HG02588 (cell line): ENCODE data around the gene RUFY4.
A peak's percentile ranks its signal among the peaks of the same experiment; 100 is the strongest.
"Not testable (repeated sequence)": the region's sequence is repeated elsewhere in the genome, so short reads cannot be mapped to it uniquely, and the experiment has no call there.

Experiments
- ATAC-seq: cut with Tn5 transposase; IDR thresholded peaks from one replicate; pipeline ENCODE4 v1.9.1; 2021; ENCODE audit warnings: mild to moderate bottlenecking, moderate library complexity; ENCODE audit not compliant: unreplicated experiment

Gene RUFY4

DNA sequence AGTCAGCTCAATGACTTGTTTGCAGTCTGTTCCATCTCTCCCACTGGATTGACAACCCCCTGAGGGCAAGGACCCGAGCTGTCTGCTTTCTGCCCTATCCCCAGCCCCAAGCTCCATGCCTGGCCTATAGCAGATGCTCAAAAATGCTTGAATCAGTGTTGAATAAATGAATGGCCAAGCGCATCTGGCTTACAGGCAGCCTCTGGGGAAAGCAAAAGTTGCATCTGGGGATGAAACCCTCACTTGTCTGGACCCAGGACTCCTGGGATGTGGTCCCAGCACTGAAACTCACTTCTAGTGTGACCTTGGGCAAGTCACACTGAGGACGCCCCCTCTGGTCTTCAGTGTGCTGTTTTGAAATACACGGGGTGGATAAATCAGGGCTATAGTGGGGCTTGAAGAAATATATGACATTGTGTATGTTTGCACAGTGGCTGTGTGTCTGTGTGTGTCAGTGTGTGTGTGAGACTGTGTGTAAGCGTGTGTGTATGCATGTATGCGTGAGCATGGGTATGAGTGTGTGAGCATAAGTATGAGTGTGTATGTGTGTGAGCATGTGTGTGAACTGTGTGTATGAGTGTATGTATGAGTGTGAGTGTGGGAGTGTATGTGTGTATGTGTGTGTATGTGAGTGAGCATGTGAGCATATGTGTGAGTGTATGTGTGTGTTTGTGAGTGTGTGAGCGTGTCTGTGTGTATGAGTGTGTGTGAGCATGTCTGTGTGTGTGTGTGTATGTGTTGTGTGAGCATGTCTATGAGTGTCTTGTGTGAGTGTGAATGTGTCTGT lies 38.5 kb upstream of the RUFY4 start:
- no peak for ATAC-seq

DNA sequence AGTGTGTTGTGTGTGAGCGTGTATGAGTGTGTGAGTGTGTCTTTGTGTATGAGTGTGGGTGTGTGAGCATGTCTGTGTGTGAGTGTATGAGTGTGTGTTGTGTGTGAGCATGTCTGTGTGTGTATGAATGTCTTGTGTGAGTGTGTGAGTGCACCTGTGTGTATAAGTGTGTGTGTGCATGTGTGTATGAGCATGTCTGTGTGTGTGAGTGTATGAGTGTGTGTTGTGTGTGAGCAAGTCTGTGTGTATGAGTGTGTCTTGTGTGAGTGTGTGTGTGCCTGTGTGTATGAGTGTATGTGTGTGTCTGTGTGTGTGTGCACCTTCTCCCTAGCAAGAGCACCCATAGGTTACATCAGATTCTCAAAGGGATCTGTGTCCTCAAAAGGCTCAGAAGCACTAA lies 37.8 kb upstream of the RUFY4 start:
- no peak for ATAC-seq

DNA sequence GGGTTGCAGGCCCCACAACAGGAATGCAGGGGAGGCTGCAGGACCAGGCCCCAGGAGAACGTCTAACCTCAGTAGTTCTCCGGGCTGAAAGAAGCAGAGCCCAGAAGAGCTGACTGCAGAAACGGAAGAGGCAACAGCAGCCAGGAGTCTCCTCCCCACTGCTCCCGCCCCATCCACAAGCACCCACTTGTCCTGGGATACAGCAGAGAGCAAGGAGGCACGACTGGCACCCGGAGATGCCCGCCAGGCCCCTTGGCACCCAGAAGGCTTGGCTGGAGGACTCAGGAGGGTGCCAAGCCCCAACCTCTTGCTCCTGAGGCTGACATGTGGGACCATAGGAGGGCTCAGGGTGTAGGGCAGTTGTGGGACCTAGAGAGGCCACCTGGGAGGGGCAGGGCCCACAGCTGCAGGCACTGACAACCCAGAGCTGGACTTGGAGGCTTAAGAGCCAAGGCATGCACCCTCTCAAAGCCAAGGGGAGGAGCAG lies 37.2 kb upstream of the RUFY4 start:
- no peak for ATAC-seq

DNA sequence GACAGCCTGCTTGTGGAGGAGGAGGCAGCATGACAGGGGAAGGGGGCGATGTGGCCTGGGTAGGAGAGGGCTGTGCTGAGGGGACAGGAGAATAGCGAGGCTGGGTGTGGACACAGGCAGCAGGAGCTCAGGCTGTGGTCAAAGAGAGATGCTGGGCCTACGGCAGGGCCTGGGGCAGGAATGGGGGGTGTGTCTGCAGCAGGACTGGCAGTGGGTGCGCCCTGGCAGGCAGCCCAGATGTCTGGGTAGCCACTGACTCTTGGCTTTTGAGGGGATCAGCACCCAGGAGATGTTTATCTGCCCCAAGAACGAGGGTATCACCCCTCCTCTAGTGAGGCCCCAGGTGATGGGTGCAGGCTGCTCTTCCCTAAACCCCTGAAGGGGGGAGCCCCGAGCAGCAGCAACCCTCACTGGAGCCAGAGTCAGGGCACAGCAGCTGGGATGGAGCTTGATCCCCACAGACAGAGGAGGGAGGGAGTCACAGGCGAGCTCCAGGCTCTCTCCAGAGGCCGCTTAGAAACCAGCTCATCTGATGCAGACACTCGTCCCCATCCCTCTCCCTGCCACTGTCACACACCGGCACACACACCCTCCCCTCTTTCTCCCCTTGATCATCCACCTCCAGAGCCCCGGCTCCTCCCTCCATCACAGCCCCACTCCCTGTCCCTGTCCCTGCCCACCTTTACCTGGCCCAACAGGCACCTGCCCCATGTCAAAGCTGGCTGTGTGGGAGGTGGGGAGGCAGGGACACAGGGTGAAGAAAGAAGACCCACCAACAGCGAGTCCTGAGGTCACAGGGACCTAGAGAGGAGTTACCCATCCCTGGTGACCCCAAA lies 36.5 kb upstream of the RUFY4 start:
- ATAC-seq = no peak

- ATAC-seq = no peak
Measured at GRCh38 chr2:218033208-218033589, 35.9 kb upstream of the RUFY4 start.

DNA sequence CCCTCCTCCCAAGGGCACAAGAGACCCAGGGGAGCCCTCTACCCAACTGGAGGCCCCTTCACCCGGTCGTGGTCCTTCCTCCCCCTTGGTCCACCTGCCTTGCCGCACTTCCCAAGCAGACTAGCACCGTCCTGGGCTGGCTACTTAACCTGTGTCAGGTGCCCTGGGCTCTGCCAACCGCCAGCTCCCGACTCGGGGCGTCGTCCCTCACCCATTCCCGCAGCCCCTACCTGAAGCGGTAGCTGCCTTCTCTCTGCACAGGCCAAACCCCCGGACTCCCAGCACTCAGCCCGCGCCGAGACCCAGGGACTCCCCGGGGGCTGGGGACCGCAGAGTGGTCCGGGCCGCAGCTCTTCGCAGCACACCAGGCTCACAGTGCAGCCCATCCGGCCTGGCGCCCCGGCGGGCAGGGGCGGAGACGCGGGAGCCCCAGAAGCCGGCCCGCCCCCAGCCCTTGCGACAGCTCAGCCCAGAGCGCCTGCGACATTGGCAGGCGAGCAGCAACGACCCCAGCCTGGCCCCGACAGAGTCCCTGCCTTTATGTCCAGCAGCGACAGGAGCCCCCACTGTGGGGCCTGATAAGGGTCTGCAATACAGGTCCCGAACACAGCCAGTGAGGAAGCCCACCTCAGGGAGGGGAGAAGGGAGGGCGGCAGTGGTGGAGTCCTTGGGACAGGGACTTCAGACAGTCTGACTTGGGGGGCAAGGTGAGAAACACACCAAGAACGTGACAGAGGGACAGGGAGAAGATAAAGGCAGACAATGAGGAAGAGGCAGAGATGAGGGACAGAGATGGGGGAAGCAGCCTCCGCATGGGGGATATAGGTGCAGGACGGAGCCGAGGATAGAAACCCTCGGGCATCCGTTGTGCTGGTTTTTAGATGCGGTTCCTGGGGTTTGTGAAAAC lies 35.2 kb upstream of the RUFY4 start:
- ATAC-seq = no peak

GRCh38 chr2:218034497-218035213 lies 34.4 kb upstream of the RUFY4 start:
- peak; percentile 78 for ATAC-seq

DNA sequence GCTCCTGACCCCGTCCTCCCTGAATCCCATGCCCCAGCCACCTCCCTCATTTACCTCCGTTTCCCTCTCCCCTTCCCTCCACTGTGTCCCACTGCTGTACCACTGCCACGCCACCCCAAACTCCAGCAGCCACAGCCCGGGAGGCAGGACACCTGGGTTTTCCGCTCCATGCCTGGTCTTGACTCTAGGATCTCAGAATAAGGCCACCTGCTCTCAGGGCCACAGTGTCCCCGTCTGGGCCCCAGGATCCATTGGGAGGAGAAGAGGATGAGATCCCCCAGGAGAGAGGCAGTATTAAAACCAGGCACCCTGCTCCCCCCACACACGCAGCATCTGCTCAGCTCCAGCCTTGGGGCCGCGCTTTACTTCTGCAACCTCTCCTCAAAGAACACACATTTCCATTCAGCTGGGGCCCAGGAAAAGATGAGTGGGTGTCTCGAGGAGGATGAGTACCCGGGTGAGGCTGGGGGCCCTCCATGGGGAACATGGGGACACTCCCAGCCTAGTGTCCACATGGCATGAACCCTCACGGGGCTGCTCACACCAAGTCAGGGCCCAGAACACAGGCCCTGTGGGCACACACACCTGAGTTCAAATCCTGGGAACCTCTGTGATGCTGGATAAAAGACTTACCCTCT lies 33.5 kb upstream of the RUFY4 start:
- ATAC-seq = no peak

DNA sequence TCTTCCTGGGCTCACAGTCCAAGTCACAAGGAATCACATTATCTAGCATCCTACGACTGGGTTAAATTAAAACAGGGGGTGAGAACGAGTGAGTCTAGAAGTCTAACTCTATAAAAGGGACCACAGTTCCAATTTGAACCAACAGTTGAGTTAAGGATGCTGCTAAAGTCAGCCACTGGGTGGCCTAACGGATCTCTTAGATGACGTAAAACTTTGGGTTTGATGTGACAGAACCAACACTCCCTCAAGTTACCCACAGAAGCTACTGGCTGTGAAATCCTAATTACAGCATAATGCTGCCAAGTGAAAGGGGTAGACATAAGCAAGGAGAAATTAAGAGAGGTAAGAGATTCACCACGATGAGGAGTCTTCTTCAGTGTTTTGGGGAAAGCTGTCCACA lies 32.7 kb upstream of the RUFY4 start:
- ATAC-seq = no peak

DNA sequence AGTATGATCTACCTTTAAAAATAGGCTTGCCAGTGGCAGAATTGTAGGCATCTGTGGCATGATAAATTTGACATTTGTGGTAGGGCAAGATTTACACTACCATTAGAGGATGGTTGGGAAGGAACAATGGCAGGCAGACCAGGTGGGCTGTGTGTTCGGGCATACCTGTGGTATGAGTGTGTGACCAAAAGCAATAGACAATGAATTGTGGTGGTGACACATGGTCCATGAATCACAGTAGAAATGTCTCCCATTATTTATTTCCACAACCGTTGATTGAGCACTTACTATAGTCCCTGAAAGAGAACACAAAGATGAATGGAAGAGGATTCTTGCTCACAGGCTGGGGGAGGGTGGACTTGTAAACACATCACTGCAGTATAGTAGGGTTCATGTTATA lies 29.9 kb upstream of the RUFY4 start:
- no peak for ATAC-seq

GRCh38 chr2:218040883-218041282 lies 28.2 kb upstream of the RUFY4 start:
- no peak for ATAC-seq

GRCh38 chr2:218041302-218042168 lies 27.5 kb upstream of the RUFY4 start:
- no peak for ATAC-seq

- ATAC-seq = no peak
Measured at GRCh38 chr2:218043100-218043499, 26.0 kb upstream of the RUFY4 start.

GRCh38 chr2:218043701-218044109 lies 25.3 kb upstream of the RUFY4 start:
- no peak for ATAC-seq

DNA sequence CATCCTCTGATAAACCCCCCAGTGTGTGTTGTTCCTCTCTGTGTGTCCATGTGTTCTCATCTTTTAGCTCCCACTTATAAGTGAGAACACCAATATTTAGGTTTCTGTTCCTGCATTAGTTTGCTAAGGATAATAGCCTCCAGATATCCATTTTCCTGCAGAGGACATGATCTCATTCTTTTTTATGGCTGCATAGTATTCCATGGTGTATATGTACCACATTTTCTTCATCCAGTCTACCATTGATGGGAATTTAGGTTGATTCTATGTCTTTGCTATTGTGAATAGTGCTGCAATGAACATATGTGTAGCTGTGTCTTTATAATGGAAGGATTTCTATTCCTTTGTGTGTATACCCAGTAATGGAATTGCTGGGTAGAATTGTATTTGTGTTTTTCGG lies 24.5 kb upstream of the RUFY4 start:
- not testable (repeated sequence) for ATAC-seq

GRCh38 chr2:218046238-218046637 lies 22.8 kb upstream of the RUFY4 start:
- peak; percentile 76 for ATAC-seq

- no peak for ATAC-seq
Measured at GRCh38 chr2:218047536-218048225, 21.4 kb upstream of the RUFY4 start.

GRCh38 chr2:218051903-218052302 lies 17.1 kb upstream of the RUFY4 start:
- ATAC-seq = no peak
